Right atrium auricular region (tissue), 2 donors: ENCODE results near the gene NMNAT3. TPM values are rescaled to one million over a fixed set of nuclear protein-coding genes. Genes with fewer than 3 reads are reported as not detected.

ENCODE experiments used
- DNase-seq: peaks from one replicate; pipeline ENCODE4 v3.0.0-alpha.2; 2019; ENCODE audit warnings: low spot score
- H3K27ac ChIP-seq, 2 donors: fragments of 200-600 bp; sonication (generic); 1 replicate in 1 of 2; 2 replicates in 1 of 2; pipeline ENCODE4 v1.5.1; 2016 to 2019
- H3K27me3 ChIP-seq, 2 donors: fragments of 200-600 bp; sonication (generic); one replicate each; pipeline versions ENCODE4 v1.5.1 to v1.6.0; 2017 to 2019
- H3K36me3 ChIP-seq: fragments of 200-600 bp; sonication (generic); one replicate; pipeline ENCODE4 v1.5.1; 2016
- H3K4me1 ChIP-seq, 2 donors: fragments of 200-600 bp; sonication (generic); one replicate each; pipeline versions ENCODE4 v1.5.1 to v1.6.0; 2017 to 2019
- H3K4me3 ChIP-seq, 2 donors: fragments of 200-600 bp; sonication (generic); 1 replicate in 1 of 2; 2 replicates in 1 of 2; pipeline ENCODE4 v1.5.1; 2017 to 2019; ENCODE audit warnings: mild to moderate bottlenecking in 1 of 2, moderate library complexity in 1 of 2
- H3K9me3 ChIP-seq, 2 donors: fragments of 200-600 bp; sonication (generic); one replicate each; pipeline ENCODE4 v1.5.1; 2019
- CTCF ChIP-seq, 2 donors: fragments of 200-600 bp; sonication (generic); IDR thresholded peaks; one replicate each; pipeline ENCODE4 v1.5.1; 2019; ENCODE audit warnings: antibody characterized with exemption in 2 of 2
- total RNA-seq, 2 donors: library from RNA; depleted of rRNA; stranded (reverse); fragments of >200 nt; gene quantifications; one replicate each; pipeline ENCODE4 v1.1.0, GENCODE V29; 2016

Gene NMNAT3
- total RNA-seq, 2 donors from 2014 or later = 11.0 to 23.4 TPM

- no peak overlapping the region for H3K4me3 ChIP-seq
- no peaks in the 10 kb centered on the region for H3K27me3 ChIP-seq
- no peak for TF ChIP-seq CTCF (IDR thresholded peaks at IDR 0.05)
- H3K36me3 ChIP-seq = no peaks in the 10 kb centered on the region
- no peak for DNase-seq
- H3K9me3 ChIP-seq = no peaks in the 10 kb centered on the region
- peaks cover 0 to 7% of the 10 kb centered on the region in 2 donors for H3K4me1 ChIP-seq
- no peak overlapping the region for H3K27ac ChIP-seq
These were observed 37.4 kb upstream of the NMNAT3 start for GRCh38 chr3:139715166-139715565.

GRCh38 chr3:139710212-139710611, 32.4 kb upstream of the NMNAT3 start:
- Histone ChIP-seq H3K4me1 (no peaks in the 10 kb centered on the region), H3K9me3 (no peaks in the 10 kb centered on the region), H3K27ac (no peak overlapping the region), H3K36me3 (no peaks in the 10 kb centered on the region), H3K4me3 (no peak overlapping the region), H3K27me3 (no peaks in the 10 kb centered on the region)
- no peak for TF ChIP-seq CTCF (IDR thresholded peaks at IDR 0.05)
- DNase-seq = no peak

DNA sequence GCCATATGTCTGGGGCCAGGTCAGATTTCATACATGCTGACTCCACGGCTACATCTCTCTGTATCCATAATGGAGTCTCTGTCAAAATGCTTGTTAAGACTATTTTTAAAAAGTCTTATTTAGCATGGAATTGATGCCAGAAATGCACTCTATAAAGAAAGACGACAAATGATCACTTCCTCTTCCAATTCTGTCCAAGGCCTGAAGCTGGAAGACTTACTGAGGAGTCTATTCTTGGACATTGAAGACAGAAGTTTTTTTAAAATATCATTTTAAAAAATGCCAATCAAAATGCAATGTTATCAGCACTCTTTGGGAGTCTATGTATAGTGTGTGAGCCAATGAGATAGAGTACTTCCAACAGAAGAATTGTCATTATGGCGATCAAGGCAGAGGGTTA, 27.9 kb upstream of the NMNAT3 start:
- TF ChIP-seq CTCF (IDR thresholded peaks at IDR 0.05) = no peak
- no peak for DNase-seq
- H3K9me3 ChIP-seq = no peaks in the 10 kb centered on the region

GRCh38 chr3:139696314-139696604, 18.5 kb upstream of the NMNAT3 start:
- H3K27ac ChIP-seq = no peak overlapping the region
- no peak for TF ChIP-seq CTCF (IDR thresholded peaks at IDR 0.05)

More for the DNA sequence above, 27.9 kb upstream of the NMNAT3 start:
- no peak overlapping the region for H3K4me3 ChIP-seq
- no peak overlapping the region for H3K27ac ChIP-seq
- H3K27me3 ChIP-seq = no peaks in the 10 kb centered on the region
- no peaks in the 10 kb centered on the region for H3K4me1 ChIP-seq
- no peaks in the 10 kb centered on the region for H3K36me3 ChIP-seq

DNA sequence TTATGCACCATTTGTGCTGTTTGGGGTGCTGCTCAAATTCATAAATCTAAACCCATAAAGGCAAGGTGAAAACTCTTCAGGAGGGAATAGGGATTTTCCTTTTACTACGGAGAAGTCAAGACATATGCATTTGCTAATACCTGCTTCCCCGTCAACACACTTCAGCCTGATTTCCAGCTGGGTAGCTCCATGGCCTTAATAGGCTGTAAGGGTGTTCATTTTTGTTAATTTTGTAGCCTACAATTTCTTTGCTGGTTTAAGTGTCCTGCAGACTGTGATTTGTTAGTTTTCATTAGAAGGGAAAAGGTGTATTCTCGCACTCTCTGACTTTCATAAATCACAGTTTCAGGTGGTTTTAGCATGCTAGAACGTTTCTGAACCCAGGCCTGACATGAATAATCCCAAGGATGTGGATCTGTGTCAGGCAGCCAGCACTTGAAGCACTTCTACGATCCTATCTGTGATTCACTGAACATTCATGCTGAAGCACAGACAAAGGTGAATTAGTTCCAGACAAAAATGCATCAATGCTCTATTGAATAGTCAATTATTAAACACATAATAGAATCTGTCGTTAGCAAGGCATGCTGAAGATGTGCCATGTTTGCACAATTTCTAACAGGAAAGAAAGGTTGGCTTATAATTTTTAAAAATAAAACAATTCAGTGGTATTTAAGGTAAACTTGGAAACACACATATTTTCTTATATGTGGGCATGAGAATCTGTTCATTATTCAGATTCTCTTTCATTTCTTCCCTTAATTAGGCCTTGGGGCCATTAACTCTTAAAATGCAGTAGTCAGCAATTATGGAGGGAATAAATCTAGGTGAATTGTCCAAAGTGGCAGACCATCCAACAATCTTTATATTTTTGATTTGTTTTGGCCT, 17.9 kb upstream of the NMNAT3 start:
- DNase-seq = no peak
- H3K27me3 ChIP-seq = no peaks in the 10 kb centered on the region
- no peak overlapping the region for H3K27ac ChIP-seq
- H3K4me1 ChIP-seq = peaks cover 0 to 5% of the 10 kb centered on the region in 2 donors
- H3K9me3 ChIP-seq = no peaks in the 10 kb centered on the region
- H3K36me3 ChIP-seq = no peaks in the 10 kb centered on the region
- TF ChIP-seq CTCF (IDR thresholded peaks at IDR 0.05) = no peak
- no peak overlapping the region for H3K4me3 ChIP-seq

More at GRCh38 chr3:139696314-139696604, 18.5 kb upstream of the NMNAT3 start:
- H3K4me1 ChIP-seq = peaks cover 0 to 5% of the 10 kb centered on the region in 2 donors
- H3K9me3 ChIP-seq = no peaks in the 10 kb centered on the region
- no peak for DNase-seq
- H3K36me3 ChIP-seq = no peaks in the 10 kb centered on the region
- no peak overlapping the region for H3K4me3 ChIP-seq
- no peaks in the 10 kb centered on the region for H3K27me3 ChIP-seq

DNA sequence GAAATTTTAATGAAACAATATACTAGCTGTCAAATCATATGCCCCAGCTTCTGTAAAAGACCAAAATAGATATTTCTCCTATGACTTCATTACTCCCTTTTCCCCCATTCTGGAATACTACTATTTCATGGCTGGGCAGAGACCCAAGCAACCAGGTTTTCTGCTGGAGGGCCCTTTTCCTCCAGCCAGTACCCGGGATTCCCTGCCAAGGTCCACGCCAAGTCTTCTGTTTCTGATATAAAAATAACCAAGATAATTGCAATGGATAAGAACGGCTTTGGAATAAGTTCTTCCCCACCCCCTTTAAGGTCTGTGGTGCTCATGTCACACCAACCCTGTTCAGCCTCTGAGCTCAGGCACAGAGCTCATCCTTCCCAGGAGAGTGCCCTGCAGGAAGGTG, 17.2 kb upstream of the NMNAT3 start:
- no peaks in the 10 kb centered on the region for H3K27me3 ChIP-seq
- no peak overlapping the region for H3K4me3 ChIP-seq
- H3K27ac ChIP-seq = no peak overlapping the region
- no peaks in the 10 kb centered on the region for H3K9me3 ChIP-seq
- peaks cover 0 to 5% of the 10 kb centered on the region in 2 donors for H3K4me1 ChIP-seq
- no peak for TF ChIP-seq CTCF (IDR thresholded peaks at IDR 0.05)
- no peak for DNase-seq
- H3K36me3 ChIP-seq = no peaks in the 10 kb centered on the region
